ENCODE results near the gene GALNTL6. TPM values are rescaled to one million over a fixed set of nuclear protein-coding genes. Genes with fewer than 3 reads are reported as not detected.

GALNTL6 gene
- total RNA-seq, 4 donors from 2014 or later = 0.82 to 0.95 TPM; not detected in 2

DNA sequence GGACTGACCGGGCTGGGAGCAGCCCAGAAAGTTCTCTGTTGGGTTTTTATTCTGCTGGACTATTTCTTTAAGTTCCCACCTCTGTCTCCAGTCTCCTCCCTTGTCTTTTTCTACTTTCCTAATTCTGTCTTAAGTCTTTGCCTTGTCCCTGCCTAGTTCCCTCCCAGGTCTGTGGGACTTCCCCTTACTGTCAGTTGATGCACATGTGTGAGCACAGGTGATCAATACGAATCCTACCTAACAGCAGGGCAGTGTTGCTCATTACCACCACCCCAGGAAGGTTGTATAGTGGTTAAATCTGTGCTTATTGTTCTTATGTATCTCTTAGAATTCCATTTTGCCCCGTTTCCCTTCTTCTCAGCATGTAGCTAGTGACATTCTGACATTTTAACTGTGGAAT, 62.1 kb downstream of the GALNTL6 start:
- intact Hi-C loops (cut with DNase I; ENCODE audit: low total_unique reads) = no loop called here

DNA sequence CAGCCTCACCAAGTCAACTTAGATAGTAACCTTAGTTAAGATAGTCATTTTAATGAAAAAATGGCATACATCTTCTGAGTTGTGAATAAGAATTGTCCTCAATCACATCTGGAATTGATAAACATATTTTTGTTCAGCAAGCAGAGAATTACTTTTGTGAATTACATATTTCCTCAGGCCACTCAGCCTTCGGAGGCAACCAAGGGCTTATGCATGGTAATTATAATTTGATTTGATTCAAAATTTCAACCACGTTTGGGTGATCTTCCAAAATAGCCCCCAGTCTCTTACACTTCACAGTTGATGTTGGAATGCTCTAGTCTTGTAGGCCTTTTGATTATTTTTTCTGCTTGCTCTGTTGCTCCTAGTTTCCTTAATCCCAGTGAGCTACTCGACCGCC, 63.4 kb downstream of the GALNTL6 start:
- Histone ChIP-seq H3K4me3 (no peak overlapping the region), H3K27ac (no peak overlapping the region), H3K4me1 (no peaks in the 10 kb centered on the region), H3K9me3 (no peaks in the 10 kb centered on the region), H3K36me3 (no peaks in the 10 kb centered on the region), H3K27me3 (no peaks in the 10 kb centered on the region)
- in situ Hi-C loops (cut with MboI; ENCODE audit: low pct_ligation_motif_present in 1 of 4, low pct_unique_long_range_greater_than_20kb in 1 of 4, low sequenced_read_pairs in 3 of 4) (no loop called here), intact Hi-C loops (cut with DNase I; ENCODE audit: low total_unique reads) (no loop called here)
- no peak for TF ChIP-seq POLR2A (IDR thresholded peaks at IDR 0.05)
- no peak for TF ChIP-seq EP300 (IDR thresholded peaks at IDR 0.05; ENCODE audit: low read depth)
- 66 to 85% methylated on average over 4 of the region's 4 CpGs for WGBS, 2 donors (ENCODE audit: low coverage in 1 of 2)
- no peak for DNase-seq

More for the DNA sequence above, 62.1 kb downstream of the GALNTL6 start:
- H3K4me3 ChIP-seq = no peak overlapping the region
- TF ChIP-seq POLR2A (IDR thresholded peaks at IDR 0.05) (no peak), EP300 (IDR thresholded peaks at IDR 0.05; ENCODE audit: low read depth) (no peak), POLR2AphosphoS5 (IDR thresholded peaks at IDR 0.05) (no peak)
- TF ChIP-seq, protein P1, sequence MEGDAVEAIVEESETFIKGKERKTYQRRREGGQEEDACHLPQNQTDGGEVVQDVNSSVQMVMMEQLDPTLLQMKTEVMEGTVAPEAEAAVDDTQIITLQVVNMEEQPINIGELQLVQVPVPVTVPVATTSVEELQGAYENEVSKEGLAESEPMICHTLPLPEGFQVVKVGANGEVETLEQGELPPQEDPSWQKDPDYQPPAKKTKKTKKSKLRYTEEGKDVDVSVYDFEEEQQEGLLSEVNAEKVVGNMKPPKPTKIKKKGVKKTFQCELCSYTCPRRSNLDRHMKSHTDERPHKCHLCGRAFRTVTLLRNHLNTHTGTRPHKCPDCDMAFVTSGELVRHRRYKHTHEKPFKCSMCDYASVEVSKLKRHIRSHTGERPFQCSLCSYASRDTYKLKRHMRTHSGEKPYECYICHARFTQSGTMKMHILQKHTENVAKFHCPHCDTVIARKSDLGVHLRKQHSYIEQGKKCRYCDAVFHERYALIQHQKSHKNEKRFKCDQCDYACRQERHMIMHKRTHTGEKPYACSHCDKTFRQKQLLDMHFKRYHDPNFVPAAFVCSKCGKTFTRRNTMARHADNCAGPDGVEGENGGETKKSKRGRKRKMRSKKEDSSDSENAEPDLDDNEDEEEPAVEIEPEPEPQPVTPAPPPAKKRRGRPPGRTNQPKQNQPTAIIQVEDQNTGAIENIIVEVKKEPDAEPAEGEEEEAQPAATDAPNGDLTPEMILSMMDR (IDR thresholded peaks at IDR 0.05) = no peak
- DNase-seq = no peak
- H3K36me3 ChIP-seq = no peaks in the 10 kb centered on the region
- in situ Hi-C loops (cut with MboI; ENCODE audit: low pct_ligation_motif_present in 1 of 4, low pct_unique_long_range_greater_than_20kb in 1 of 4, low sequenced_read_pairs in 3 of 4) = no loop called here
- 64% methylated on average over 3 of the region's 3 CpGs for WGBS, 2 donors (ENCODE audit: low coverage in 1 of 2)
- no peaks in the 10 kb centered on the region for H3K9me3 ChIP-seq
- no peaks in the 10 kb centered on the region for H3K27me3 ChIP-seq
- no peak overlapping the region for H3K27ac ChIP-seq
- H3K4me1 ChIP-seq = no peaks in the 10 kb centered on the region

DNA sequence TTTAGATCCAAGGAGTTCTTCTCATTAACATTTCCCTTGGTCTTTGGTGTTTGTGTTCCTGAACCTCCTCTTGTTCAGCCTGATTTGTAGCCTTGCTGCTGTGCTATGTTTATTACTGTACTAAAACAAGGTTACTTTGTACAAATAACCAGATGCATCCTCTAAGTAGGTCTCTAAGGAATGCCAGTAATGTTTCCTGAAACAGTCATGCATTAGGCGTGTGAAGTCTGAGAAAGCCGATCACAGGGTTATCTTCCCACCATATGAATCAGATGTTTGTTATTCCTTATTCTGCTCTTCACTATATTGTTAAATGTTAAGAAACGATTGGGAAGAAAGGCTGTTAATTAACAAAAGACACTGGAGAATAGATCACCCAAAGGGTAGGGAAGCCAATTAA, 66.9 kb downstream of the GALNTL6 start:
- intact Hi-C loops (cut with DNase I; ENCODE audit: low total_unique reads) = no loop called here
- H3K4me1 ChIP-seq = no peaks in the 10 kb centered on the region
- H3K36me3 ChIP-seq = no peaks in the 10 kb centered on the region
- no peak overlapping the region for H3K27ac ChIP-seq
- DNase-seq = no peak
- H3K27me3 ChIP-seq = no peaks in the 10 kb centered on the region
- H3K9me3 ChIP-seq = no peaks in the 10 kb centered on the region
- TF ChIP-seq EP300 (IDR thresholded peaks at IDR 0.05; ENCODE audit: low read depth) (no peak), POLR2AphosphoS5 (IDR thresholded peaks at IDR 0.05) (no peak), POLR2A (IDR thresholded peaks at IDR 0.05) (no peak)
- TF ChIP-seq, protein P1 (IDR thresholded peaks at IDR 0.05) = no peak
- H3K4me3 ChIP-seq = no peak overlapping the region
- in situ Hi-C loops (cut with MboI; ENCODE audit: low pct_ligation_motif_present in 1 of 4, low pct_unique_long_range_greater_than_20kb in 1 of 4, low sequenced_read_pairs in 3 of 4) = no loop called here
- WGBS, 2 donors (ENCODE audit: low coverage in 1 of 2) = 36 to 63% methylated on average over 3 of the region's 3 CpGs

DNA sequence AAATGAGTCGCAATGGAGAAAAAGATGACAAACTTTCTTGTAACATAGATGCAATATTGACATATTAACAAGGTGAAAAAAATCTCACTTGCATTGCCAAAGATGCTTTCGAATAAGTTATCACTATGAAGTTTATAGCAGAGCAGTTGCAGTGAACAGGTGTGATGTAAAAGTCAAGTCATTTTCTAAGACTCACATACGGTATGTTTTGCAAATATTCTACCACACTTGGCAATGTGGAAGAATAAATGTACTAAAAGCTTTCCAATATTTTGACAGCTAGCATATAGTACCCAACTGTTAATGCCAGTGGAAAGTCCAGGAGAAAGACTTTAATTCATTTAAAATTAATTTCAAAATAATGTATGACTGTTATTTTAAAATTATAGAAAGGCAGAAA, 76.5 kb downstream of the GALNTL6 start:
- WGBS, 2 donors (ENCODE audit: low coverage in 1 of 2) = 62 to 72% methylated on average over 3 of the region's 3 CpGs
- in situ Hi-C loops (cut with MboI; ENCODE audit: low pct_ligation_motif_present in 1 of 4, low pct_unique_long_range_greater_than_20kb in 1 of 4, low sequenced_read_pairs in 3 of 4) = no loop called here
- no peaks in the 10 kb centered on the region for H3K4me1 ChIP-seq
- TF ChIP-seq POLR2A (IDR thresholded peaks at IDR 0.05) (no peak), EP300 (IDR thresholded peaks at IDR 0.05; ENCODE audit: low read depth) (no peak), POLR2AphosphoS5 (IDR thresholded peaks at IDR 0.05) (no peak)
- TF ChIP-seq, protein P1 (IDR thresholded peaks at IDR 0.05) = no peak
- no peaks in the 10 kb centered on the region for H3K9me3 ChIP-seq
- no peaks in the 10 kb centered on the region for H3K36me3 ChIP-seq
- no peak overlapping the region for H3K27ac ChIP-seq
- DNase-seq = no peak
- no peak overlapping the region for H3K4me3 ChIP-seq
- H3K27me3 ChIP-seq = no peaks in the 10 kb centered on the region
- intact Hi-C loops (cut with DNase I; ENCODE audit: low total_unique reads) = no loop called here

DNA sequence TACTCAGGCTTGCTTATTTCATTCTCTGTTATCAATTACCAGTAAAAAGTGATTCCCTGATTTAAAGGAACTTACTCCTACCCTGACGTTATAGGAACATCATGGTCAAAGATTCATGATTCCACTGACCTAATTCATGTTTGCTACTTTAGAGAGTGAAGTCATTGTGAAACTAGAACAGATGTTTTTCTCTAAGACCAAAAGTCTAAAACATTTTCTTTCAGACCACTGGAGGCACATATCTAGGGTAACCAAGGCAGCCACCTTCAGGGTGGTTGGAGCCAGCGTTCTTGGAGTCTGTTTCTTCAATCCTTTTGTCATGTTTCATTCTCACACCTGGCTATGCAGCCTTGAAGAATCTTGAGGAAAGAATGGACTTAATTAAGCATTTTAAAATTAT, 77.8 kb downstream of the GALNTL6 start:
- no peaks in the 10 kb centered on the region for H3K36me3 ChIP-seq
- no peaks in the 10 kb centered on the region for H3K9me3 ChIP-seq
- H3K27ac ChIP-seq = no peak overlapping the region
- H3K4me3 ChIP-seq = no peak overlapping the region
- H3K4me1 ChIP-seq = no peaks in the 10 kb centered on the region
- TF ChIP-seq, protein P1 (IDR thresholded peaks at IDR 0.05) = no peak
- TF ChIP-seq POLR2A (IDR thresholded peaks at IDR 0.05) (no peak), POLR2AphosphoS5 (IDR thresholded peaks at IDR 0.05) (no peak)
- intact Hi-C loops (cut with DNase I; ENCODE audit: low total_unique reads) (no loop called here), in situ Hi-C loops (cut with MboI; ENCODE audit: low pct_ligation_motif_present in 1 of 4, low pct_unique_long_range_greater_than_20kb in 1 of 4, low sequenced_read_pairs in 3 of 4) (no loop called here)
- no peak for DNase-seq
- WGBS, 2 donors (ENCODE audit: low coverage in 1 of 2) = 65 to 73% methylated on average over 2 of the region's 2 CpGs
- H3K27me3 ChIP-seq = no peaks in the 10 kb centered on the region
